NT2/D1 (cell line): ENCODE results near the gene FEN1.
A peak's percentile ranks its signal among the peaks of the same experiment; 100 is the strongest.

Experiments
- YY1 ChIP-seq: IDR thresholded peaks from 2 replicates; pipeline ENCODE4 v1.6.1; 2011; ENCODE audit not compliant: insufficient read length, insufficient read depth
- ZNF274 ChIP-seq: IDR thresholded peaks from 2 replicates; pipeline ENCODE4 v1.6.1; 2011; ENCODE audit warnings: mild to moderate bottlenecking, low read depth, low read length

- TF ChIP-seq YY1, result peak; percentile 19
- TF ChIP-seq ZNF274, result no peak
These were observed 28.0 kb upstream of the FEN1 start for GRCh38 chr11:61764606-61765260.
